Measurements from ENCODE around the gene SLC9A9.

DNA sequence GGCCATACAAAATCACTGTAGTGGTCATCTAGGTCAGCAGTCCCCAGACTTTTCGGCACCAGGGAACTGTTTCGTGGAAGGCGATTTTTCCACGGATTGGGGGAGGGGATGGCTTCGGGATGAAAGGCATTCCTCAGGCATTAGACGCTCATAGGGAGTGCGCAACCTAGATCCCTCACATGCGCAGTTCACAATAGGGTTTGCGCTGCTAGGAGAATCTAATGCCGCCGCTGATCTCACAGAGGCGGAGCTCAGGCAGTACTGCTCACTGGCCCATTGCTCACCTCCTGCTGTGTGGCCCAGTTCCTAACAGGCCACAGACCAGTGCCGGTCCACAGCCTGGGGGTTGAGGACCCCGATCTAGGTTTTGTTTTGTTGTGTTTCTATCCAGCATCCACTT, 200.1 kb downstream of the SLC9A9 start:
- no peak for TF ChIP-seq MAX (IDR thresholded peaks at IDR 0.05)
- TF ChIP-seq, protein P1, sequence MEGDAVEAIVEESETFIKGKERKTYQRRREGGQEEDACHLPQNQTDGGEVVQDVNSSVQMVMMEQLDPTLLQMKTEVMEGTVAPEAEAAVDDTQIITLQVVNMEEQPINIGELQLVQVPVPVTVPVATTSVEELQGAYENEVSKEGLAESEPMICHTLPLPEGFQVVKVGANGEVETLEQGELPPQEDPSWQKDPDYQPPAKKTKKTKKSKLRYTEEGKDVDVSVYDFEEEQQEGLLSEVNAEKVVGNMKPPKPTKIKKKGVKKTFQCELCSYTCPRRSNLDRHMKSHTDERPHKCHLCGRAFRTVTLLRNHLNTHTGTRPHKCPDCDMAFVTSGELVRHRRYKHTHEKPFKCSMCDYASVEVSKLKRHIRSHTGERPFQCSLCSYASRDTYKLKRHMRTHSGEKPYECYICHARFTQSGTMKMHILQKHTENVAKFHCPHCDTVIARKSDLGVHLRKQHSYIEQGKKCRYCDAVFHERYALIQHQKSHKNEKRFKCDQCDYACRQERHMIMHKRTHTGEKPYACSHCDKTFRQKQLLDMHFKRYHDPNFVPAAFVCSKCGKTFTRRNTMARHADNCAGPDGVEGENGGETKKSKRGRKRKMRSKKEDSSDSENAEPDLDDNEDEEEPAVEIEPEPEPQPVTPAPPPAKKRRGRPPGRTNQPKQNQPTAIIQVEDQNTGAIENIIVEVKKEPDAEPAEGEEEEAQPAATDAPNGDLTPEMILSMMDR (IDR thresholded peaks at IDR 0.05; ENCODE audit: low read depth, low read length, missing input control): no peak
- TF ChIP-seq JUND (IDR thresholded peaks at IDR 0.05): no peak
- TF ChIP-seq SP1 (IDR thresholded peaks at IDR 0.05): no peak
- no peak for TF ChIP-seq YY1 (IDR thresholded peaks at IDR 0.05)
- no peak for TF ChIP-seq RAD21 (IDR thresholded peaks at IDR 0.05)
- TF ChIP-seq, protein P2, sequence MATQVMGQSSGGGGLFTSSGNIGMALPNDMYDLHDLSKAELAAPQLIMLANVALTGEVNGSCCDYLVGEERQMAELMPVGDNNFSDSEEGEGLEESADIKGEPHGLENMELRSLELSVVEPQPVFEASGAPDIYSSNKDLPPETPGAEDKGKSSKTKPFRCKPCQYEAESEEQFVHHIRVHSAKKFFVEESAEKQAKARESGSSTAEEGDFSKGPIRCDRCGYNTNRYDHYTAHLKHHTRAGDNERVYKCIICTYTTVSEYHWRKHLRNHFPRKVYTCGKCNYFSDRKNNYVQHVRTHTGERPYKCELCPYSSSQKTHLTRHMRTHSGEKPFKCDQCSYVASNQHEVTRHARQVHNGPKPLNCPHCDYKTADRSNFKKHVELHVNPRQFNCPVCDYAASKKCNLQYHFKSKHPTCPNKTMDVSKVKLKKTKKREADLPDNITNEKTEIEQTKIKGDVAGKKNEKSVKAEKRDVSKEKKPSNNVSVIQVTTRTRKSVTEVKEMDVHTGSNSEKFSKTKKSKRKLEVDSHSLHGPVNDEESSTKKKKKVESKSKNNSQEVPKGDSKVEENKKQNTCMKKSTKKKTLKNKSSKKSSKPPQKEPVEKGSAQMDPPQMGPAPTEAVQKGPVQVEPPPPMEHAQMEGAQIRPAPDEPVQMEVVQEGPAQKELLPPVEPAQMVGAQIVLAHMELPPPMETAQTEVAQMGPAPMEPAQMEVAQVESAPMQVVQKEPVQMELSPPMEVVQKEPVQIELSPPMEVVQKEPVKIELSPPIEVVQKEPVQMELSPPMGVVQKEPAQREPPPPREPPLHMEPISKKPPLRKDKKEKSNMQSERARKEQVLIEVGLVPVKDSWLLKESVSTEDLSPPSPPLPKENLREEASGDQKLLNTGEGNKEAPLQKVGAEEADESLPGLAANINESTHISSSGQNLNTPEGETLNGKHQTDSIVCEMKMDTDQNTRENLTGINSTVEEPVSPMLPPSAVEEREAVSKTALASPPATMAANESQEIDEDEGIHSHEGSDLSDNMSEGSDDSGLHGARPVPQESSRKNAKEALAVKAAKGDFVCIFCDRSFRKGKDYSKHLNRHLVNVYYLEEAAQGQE (IDR thresholded peaks at IDR 0.05): no peak
- TF ChIP-seq HNF4A (conservative IDR thresholded peaks at IDR 0.05): no peak
- no peak for TF ChIP-seq TAF1 (conservative IDR thresholded peaks at IDR 0.05)
